HepG2 (cell line): ENCODE data around the gene SNAPC4. TPM values are rescaled to one million over a fixed set of nuclear protein-coding genes. Genes with fewer than 3 reads are reported as not detected.

Source experiments
- AKAP8 ChIP-seq: sonication (generic); formaldehyde crosslinking; IDR thresholded peaks from 2 replicates; pipeline ENCODE4 v1.5.1; 2020; ENCODE audit warnings: mild to moderate bottlenecking, missing genetic modification reagents
- CBFB ChIP-seq: sonication (generic); formaldehyde crosslinking; IDR thresholded peaks from 2 replicates; pipeline ENCODE4 v1.4.0; 2020; ENCODE audit warnings: missing genetic modification reagents
- E2F1 ChIP-seq: sonication (generic); formaldehyde crosslinking; IDR thresholded peaks from 2 replicates; pipeline ENCODE4 v1.5.0; 2020; ENCODE audit warnings: missing genetic modification reagents
- HNF1B ChIP-seq: sonication (generic); formaldehyde crosslinking; IDR thresholded peaks from 2 replicates; pipeline ENCODE4 v1.5.1; 2020; ENCODE audit warnings: mild to moderate bottlenecking, moderate library complexity, missing genetic modification reagents
- HNF4A ChIP-seq: sonication (generic); formaldehyde crosslinking; IDR thresholded peaks from 2 replicates; pipeline ENCODE4 v1.4.0; 2020; ENCODE audit warnings: missing genetic modification reagents
- HOXA3 ChIP-seq: sonication (generic); formaldehyde crosslinking; IDR thresholded peaks from 2 replicates; pipeline ENCODE4 v1.5.0; 2020; ENCODE audit warnings: missing genetic modification reagents
- JUND ChIP-seq: sonication (generic); formaldehyde crosslinking; IDR thresholded peaks from 2 replicates; pipeline ENCODE4 v1.8.0; 2022; ENCODE audit warnings: mild to moderate bottlenecking, missing genetic modification reagents
- LCORL ChIP-seq, 2 experiments: fragments of 450-650 bp in 1 of 2; sonication (generic) in 1 of 2; formaldehyde crosslinking in 1 of 2; IDR thresholded peaks; 2 replicates each; pipeline versions ENCODE4 v1.5.0 to v1.6.1; 2017 to 2020; ENCODE audit warnings: antibody characterized with exemption in 1 of 2, missing genetic modification reagents in 1 of 2
- MAF1 ChIP-seq: sonication (generic); formaldehyde crosslinking; IDR thresholded peaks from 2 replicates; pipeline ENCODE4 v1.5.0; 2020; ENCODE audit warnings: missing genetic modification reagents, borderline replicate concordance
- NCOA5 ChIP-seq: sonication (generic); formaldehyde crosslinking; IDR thresholded peaks from 2 replicates; pipeline ENCODE4 v1.4.0; 2020; ENCODE audit warnings: missing genetic modification reagents
- SNAPC5 ChIP-seq: sonication (generic); formaldehyde crosslinking; IDR thresholded peaks from 2 replicates; pipeline ENCODE4 v1.8.1; 2023; ENCODE audit warnings: mild to moderate bottlenecking, missing genetic modification reagents, borderline replicate concordance
- TCF7 ChIP-seq: sonication (generic); IDR thresholded peaks from 2 replicates; pipeline ENCODE4 v1.6.1; 2016; ENCODE audit warnings: antibody characterized with exemption, low read depth
- ZBED4 ChIP-seq: sonication (generic); formaldehyde crosslinking; IDR thresholded peaks from 2 replicates; pipeline ENCODE4 v1.4.0; 2020; ENCODE audit warnings: missing genetic modification reagents, borderline replicate concordance
- ZBTB34 ChIP-seq: sonication (generic); formaldehyde crosslinking; IDR thresholded peaks from 2 replicates; pipeline ENCODE4 v1.8.0; 2022; ENCODE audit warnings: mild to moderate bottlenecking, missing genetic modification reagents
- ZNF276 ChIP-seq: sonication (generic); formaldehyde crosslinking; IDR thresholded peaks from 2 replicates; pipeline ENCODE4 v1.4.0; 2020; ENCODE audit warnings: mild to moderate bottlenecking, low read depth, missing genetic modification reagents
- ZNF564 ChIP-seq: sonication (generic); formaldehyde crosslinking; IDR thresholded peaks from 2 replicates; pipeline ENCODE4 v1.8.1; 2023; ENCODE audit warnings: mild to moderate bottlenecking, missing genetic modification reagents
- ZNF567 ChIP-seq: sonication (generic); formaldehyde crosslinking; IDR thresholded peaks from 2 replicates; pipeline ENCODE4 v1.8.1; 2023; ENCODE audit warnings: mild to moderate bottlenecking, missing genetic modification reagents, borderline replicate concordance
- polyA plus RNA-seq, 8 experiments: library from polyadenylated mRNA; depleted of rRNA in 3 of 8; stranded (reverse) in 7 of 8; unstranded in 1 of 8; fragments of >200 nt; fragmentation: Illumina TruSeq in 4 of 8; extraction: Trizol in 4 of 8; gene quantifications; 2 replicates each; pipeline versions ENCODE4 v1.2.1 to v1.2.3, GENCODE V29; 2011 to 2016; ENCODE audit warnings: low read depth in 4 of 8, missing spikeins in 1 of 8, mixed read lengths in 1 of 8; ENCODE audit not compliant: insufficient read depth in 1 of 8
- total RNA-seq, 5 experiments: library from RNA; depleted of rRNA; stranded (reverse); fragments of >200 nt; fragmentation: Illumina TruSeq; extraction: Trizol; gene quantifications; 2 replicates each; pipeline ENCODE4 v1.2.3, GENCODE V29; 2016; ENCODE audit warnings: low read depth in 1 of 5

Gene SNAPC4
- total and polyA plus RNA-seq, 2 of the 13 experiments (the other 11 are each of a cell fraction or from before 2014, with no cell fraction given), result 2.0 to 6.0 TPM

GRCh38 chr9:136400038-136400834 lies at the start of gene SNAPC4 (continued):
- TF ChIP-seq E2F1 (CRISPR knock-in tag) (peak; percentile 63), MAF1 (peak; percentile 78; the same call in 1 of the 2 replicates), CBFB (peak; percentile 72), HOXA3 (peak; percentile 92), ZBED4 (0 out of 2 replicates have a peak, but pooled peaks have one; percentile 28), AKAP8 (CRISPR knock-in tag) (peak; percentile 91), ZBTB34 (0 out of 2 replicates have a peak, but pooled peaks have one; percentile 20), TCF7 (peak; percentile 36; the same call in 1 of the 2 replicates), JUND (CRISPR knock-in tag) (peak; percentile 59; the same call in 1 of the 2 replicates), ZNF564 (CRISPR knock-in tag) (no peak), HNF4A (no peak), LCORL (IDR thresholded peaks at IDR 0.05) (no peak), LCORL (CRISPR knock-in tag; IDR thresholded peaks at IDR 0.05) (peak; percentile 39; the same call in 1 of the 2 replicates), SNAPC5 (CRISPR knock-in tag) (0 out of 2 replicates have a peak, but pooled peaks have one; percentile 74), ZNF276 (CRISPR knock-in tag) (peak; percentile 27; the same call in 1 of the 2 replicates), HNF1B (CRISPR knock-in tag) (0 out of 2 replicates have a peak, but pooled peaks have one; percentile 13), ZNF567 (CRISPR knock-in tag) (0 out of 2 replicates have a peak, but pooled peaks have one; percentile 68), NCOA5 (CRISPR knock-in tag) (no peak)
